Measurements from ENCODE around the gene ADAMTS12.

DNA sequence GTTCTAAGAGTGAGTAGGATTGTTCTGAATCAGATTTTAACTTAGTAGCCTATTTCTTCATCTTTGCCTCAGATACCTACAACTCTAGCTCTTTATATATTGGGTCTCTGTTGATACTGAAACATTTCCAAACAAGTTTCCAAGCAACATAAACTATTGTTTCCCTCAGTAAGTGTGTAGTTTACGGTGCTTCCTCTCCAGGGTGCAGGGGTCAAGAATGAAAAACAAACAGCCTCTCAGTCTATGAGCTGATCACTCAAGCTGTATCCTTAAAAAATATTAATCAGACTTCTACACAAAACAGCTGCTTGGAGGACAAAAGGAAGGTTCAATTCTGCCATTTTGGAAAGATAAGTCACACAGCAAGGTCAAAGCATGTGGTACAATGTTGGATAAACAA is 75.0 kb downstream of the ADAMTS12 start:
- TF ChIP-seq JUNB (IDR thresholded peaks at IDR 0.05; ENCODE audit: unreplicated experiment), result no peak
- TF ChIP-seq CREB1 (CRISPR knock-in tag; IDR thresholded peaks at IDR 0.05; ENCODE audit: low read depth), result no peak
- TF ChIP-seq, protein P1, sequence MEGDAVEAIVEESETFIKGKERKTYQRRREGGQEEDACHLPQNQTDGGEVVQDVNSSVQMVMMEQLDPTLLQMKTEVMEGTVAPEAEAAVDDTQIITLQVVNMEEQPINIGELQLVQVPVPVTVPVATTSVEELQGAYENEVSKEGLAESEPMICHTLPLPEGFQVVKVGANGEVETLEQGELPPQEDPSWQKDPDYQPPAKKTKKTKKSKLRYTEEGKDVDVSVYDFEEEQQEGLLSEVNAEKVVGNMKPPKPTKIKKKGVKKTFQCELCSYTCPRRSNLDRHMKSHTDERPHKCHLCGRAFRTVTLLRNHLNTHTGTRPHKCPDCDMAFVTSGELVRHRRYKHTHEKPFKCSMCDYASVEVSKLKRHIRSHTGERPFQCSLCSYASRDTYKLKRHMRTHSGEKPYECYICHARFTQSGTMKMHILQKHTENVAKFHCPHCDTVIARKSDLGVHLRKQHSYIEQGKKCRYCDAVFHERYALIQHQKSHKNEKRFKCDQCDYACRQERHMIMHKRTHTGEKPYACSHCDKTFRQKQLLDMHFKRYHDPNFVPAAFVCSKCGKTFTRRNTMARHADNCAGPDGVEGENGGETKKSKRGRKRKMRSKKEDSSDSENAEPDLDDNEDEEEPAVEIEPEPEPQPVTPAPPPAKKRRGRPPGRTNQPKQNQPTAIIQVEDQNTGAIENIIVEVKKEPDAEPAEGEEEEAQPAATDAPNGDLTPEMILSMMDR (conservative IDR thresholded peaks at IDR 0.05; ENCODE audit: low read depth in 2 of 2), result no peak

Data from GM23338 (cell line).